HEK293T (cell line): ENCODE measurements around the gene VSTM2L.

ENCODE experiments used
- CTCF ChIA-PET: fragments of 350-600 bp; formaldehyde crosslinking; extraction: SDS; loops from one replicate; lab custom pipeline; 2021; ENCODE audit warnings: antibody characterized with exemption, inconsistent platforms; lab: Yijun Ruan, JAX
- POLR2A ChIA-PET: fragments of 350-600 bp; formaldehyde crosslinking; extraction: SDS; loops from one replicate; lab custom pipeline; 2020; ENCODE audit warnings: antibody characterized with exemption, inconsistent platforms; lab: Yijun Ruan, JAX
- DNase-seq: peaks from one replicate; pipeline ENCODE4 v3.0.0; 2012; ENCODE audit warnings: mixed read lengths; ENCODE audit errors: extremely low spot score
- ARNT ChIP-seq: fragments of 450-650 bp; IDR thresholded peaks from 2 replicates; pipeline ENCODE4 v1.6.1; 2017; ENCODE audit warnings: mild to moderate bottlenecking
- BHLHE40 ChIP-seq: fragments of 450-650 bp; IDR thresholded peaks from 2 replicates; pipeline ENCODE4 v1.6.1; 2016; ENCODE audit warnings: mild to moderate bottlenecking, moderate library complexity, borderline replicate concordance
- CTBP1 ChIP-seq: fragments of 450-650 bp; IDR thresholded peaks from 2 replicates; pipeline ENCODE4 v1.6.1; 2016; ENCODE audit warnings: borderline replicate concordance
- ELF4 ChIP-seq: fragments of 450-650 bp; IDR thresholded peaks from 2 replicates; pipeline ENCODE4 v1.6.1; 2017; ENCODE audit warnings: antibody characterized with exemption
- FOXA1 ChIP-seq: fragments of 450-650 bp; IDR thresholded peaks from 2 replicates; pipeline ENCODE4 v1.6.1; 2016; ENCODE audit warnings: mild to moderate bottlenecking
- FOXK2 ChIP-seq: fragments of 450-650 bp; IDR thresholded peaks from 2 replicates; pipeline ENCODE4 v1.6.1; 2016; ENCODE audit warnings: mild to moderate bottlenecking
- FOXM1 ChIP-seq: fragments of 450-650 bp; IDR thresholded peaks from 2 replicates; pipeline ENCODE4 v1.6.1; 2017; ENCODE audit warnings: mild to moderate bottlenecking, borderline replicate concordance
- HDGF ChIP-seq: fragments of 450-650 bp; IDR thresholded peaks from 2 replicates; pipeline ENCODE4 v1.6.1; 2017; ENCODE audit warnings: antibody characterized with exemption, borderline replicate concordance
- L3MBTL2 ChIP-seq: fragments of 450-650 bp; conservative IDR thresholded peaks from 2 replicates; pipeline ENCODE4 v1.6.1; 2016; ENCODE audit warnings: mild to moderate bottlenecking
- LEF1 ChIP-seq: fragments of 450-650 bp; IDR thresholded peaks from 2 replicates; pipeline ENCODE4 v1.6.1; 2017; ENCODE audit warnings: mild to moderate bottlenecking, borderline replicate concordance
- NFRKB ChIP-seq: fragments of 450-650 bp; IDR thresholded peaks from 2 replicates; pipeline ENCODE4 v1.6.1; 2016; ENCODE audit warnings: mild to moderate bottlenecking, moderate library complexity
- SP1 ChIP-seq: fragments of 450-650 bp; IDR thresholded peaks from 2 replicates; pipeline ENCODE4 v1.6.1; 2017
- SUZ12 ChIP-seq: fragments of 450-650 bp; IDR thresholded peaks from 2 replicates; pipeline ENCODE4 v1.6.1; 2016; ENCODE audit warnings: mild to moderate bottlenecking
- TARDBP ChIP-seq: fragments of 450-650 bp; IDR thresholded peaks from 2 replicates; pipeline ENCODE4 v1.6.1; 2016
- ZNF384 ChIP-seq: fragments of 450-650 bp; IDR thresholded peaks from 2 replicates; pipeline ENCODE4 v1.6.1; 2016
- TF ChIP-seq, protein P1 (sequence below): fragments of 450-650 bp; IDR thresholded peaks from 2 replicates; pipeline ENCODE4 v1.6.1; 2016

VSTM2L gene

DNA sequence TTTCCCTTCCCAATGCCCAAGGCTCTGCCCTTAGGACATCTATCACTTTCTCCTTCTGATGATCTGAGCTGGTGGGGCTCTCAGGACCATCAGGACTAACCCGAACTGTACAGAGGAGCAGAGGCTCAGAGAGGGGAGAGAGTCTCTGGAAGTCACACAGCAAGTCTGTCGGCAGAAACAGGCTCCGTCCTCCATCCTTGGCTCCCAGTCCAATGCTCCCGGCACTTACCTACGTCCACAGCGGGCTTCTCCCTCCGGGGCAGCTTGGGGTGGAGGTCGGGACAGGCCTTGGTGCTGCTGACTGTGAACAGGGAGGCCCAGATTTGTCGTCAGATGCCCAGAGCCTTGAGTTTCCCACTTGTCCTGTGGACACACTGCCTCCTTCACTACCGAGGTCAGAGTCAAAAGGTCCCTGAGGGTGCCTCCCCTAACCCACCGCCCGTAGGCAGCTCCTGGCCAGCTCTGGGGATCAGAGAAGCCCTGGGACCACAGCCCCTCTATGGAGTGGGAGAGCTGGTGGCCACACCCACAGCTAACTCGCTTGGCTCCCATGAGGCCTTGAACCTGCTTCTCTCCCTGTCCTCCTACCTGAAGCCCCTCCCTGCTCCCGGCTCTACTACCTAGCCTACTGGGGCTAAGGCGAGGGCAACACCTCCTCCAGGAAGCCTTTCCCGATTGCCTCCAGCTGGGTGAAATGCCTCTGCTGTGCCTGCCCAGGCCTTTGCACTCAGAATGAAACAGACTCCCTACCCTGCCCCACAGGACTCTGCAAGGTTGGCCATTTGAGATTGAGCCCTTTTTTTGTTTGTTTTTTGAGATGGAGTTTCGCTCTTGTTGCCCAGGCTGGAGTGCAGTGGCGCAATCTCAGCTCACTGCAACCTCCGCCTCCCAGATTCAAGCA, 22.6 kb downstream of the VSTM2L start:
- no peak for DNase-seq
- ChIA-PET CTCF (no interaction called here), POLR2A (interaction anchor here (1.2 kb wide), 1 partner anchor 12 kb away, joined by 3 read pairs; no protein-coding TSS in a partner anchor)
- TF ChIP-seq L3MBTL2 (no peak), ELF4 (no peak), FOXM1 (no peak), FOXK2 (no peak), ZNF384 (no peak), FOXA1 (no peak), LEF1 (no peak), SUZ12 (no peak), SP1 (no peak), CTBP1 (no peak)
- TF ChIP-seq, protein P1, sequence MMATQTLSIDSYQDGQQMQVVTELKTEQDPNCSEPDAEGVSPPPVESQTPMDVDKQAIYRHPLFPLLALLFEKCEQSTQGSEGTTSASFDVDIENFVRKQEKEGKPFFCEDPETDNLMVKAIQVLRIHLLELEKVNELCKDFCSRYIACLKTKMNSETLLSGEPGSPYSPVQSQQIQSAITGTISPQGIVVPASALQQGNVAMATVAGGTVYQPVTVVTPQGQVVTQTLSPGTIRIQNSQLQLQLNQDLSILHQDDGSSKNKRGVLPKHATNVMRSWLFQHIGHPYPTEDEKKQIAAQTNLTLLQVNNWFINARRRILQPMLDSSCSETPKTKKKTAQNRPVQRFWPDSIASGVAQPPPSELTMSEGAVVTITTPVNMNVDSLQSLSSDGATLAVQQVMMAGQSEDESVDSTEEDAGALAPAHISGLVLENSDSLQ = no peak

- DNase-seq = no peak
- POLR2A ChIA-PET = interaction anchor here (1.2 kb wide), 1 partner anchor 13 kb away, joined by 3 read pairs; no protein-coding TSS in a partner anchor
- no peak for TF ChIP-seq FOXM1
- no peak for TF ChIP-seq ELF4
- TF ChIP-seq FOXK2 = no peak
- TF ChIP-seq ARNT = no peak
- no peak for TF ChIP-seq FOXA1
- TF ChIP-seq SP1 = no peak
- TF ChIP-seq BHLHE40 = no peak
- no peak for TF ChIP-seq NFRKB
- CTCF ChIA-PET = no interaction called here
Measured at GRCh38 chr20:37926612-37927011, 23.7 kb downstream of the VSTM2L start.

- no peak for DNase-seq
- ChIA-PET POLR2A (no interaction called here), CTCF (no interaction called here)
- TF ChIP-seq, protein P1 = no peak
- TF ChIP-seq ELF4 = no peak
- TF ChIP-seq BHLHE40 = no peak
- TF ChIP-seq LEF1 = no peak
- no peak for TF ChIP-seq FOXA1
- TF ChIP-seq TARDBP = no peak
- TF ChIP-seq SUZ12 = no peak
- no peak for TF ChIP-seq HDGF
- no peak for TF ChIP-seq ARNT
- no peak for TF ChIP-seq SP1
Measured at GRCh38 chr20:37927410-37928095, 24.6 kb downstream of the VSTM2L start.

- TF ChIP-seq, protein P1 = peak; percentile 66; the same call in 1 of the 2 replicates
- TF ChIP-seq BHLHE40 (no peak), FOXM1 (no peak), SP1 (no peak)
- ChIA-PET POLR2A (no interaction called here), CTCF (interaction anchor here (0.5 kb wide), 1 partner anchor 22 kb away, joined by 3 read pairs; no protein-coding TSS in a partner anchor)
- no peak for DNase-seq
Measured at GRCh38 chr20:37928996-37929682, 26.2 kb downstream of the VSTM2L start.

DNA sequence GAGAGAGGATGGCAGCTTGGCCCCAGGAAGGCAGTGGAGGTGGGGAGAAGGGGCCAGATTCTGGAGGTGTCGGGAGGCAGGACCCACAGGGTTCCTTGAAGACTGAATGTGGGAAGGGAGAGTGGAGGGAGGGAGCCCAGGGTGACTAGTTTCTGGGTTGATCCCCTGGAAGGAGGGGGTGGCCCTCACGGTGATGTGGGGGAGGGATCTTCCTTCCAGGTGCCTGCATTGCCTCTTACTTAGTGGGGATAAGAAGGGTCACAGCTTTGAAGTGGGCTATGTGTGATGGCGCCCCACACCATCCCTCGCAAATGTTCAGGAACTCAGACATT, 26.7 kb downstream of the VSTM2L start:
- DNase-seq = no peak
- CTCF ChIA-PET = interaction anchor here (0.5 kb wide), 1 partner anchor 23 kb away, joined by 3 read pairs; no protein-coding TSS in a partner anchor
- POLR2A ChIA-PET = interaction anchor here (1.5 kb wide), 1 partner anchor 15 kb away, joined by 4 read pairs; no protein-coding TSS in a partner anchor
- no peak for TF ChIP-seq FOXM1

GRCh38 chr20:37931153-37931922, 28.4 kb downstream of the VSTM2L start:
- DNase-seq = no peak
- TF ChIP-seq FOXM1 = no peak
- no peak for TF ChIP-seq ELF4
- TF ChIP-seq FOXK2 = no peak
- TF ChIP-seq NFRKB = no peak
- no peak for TF ChIP-seq TARDBP
- no peak for TF ChIP-seq SP1
- TF ChIP-seq HDGF = no peak
- no peak for TF ChIP-seq ARNT
- no peak for TF ChIP-seq BHLHE40
- no peak for TF ChIP-seq SUZ12
- no peak for TF ChIP-seq FOXA1
- no peak for TF ChIP-seq LEF1
- TF ChIP-seq CTBP1 = no peak
- ChIA-PET CTCF (interaction anchor here (0.6 kb wide), 2 partner anchors 18 to 425 kb away, joined by 3 to 4 read pairs; no protein-coding TSS in a partner anchor), POLR2A (interaction anchor here (1.5 kb wide), 1 partner anchor 16 kb away, joined by 4 read pairs; no protein-coding TSS in a partner anchor)
